Neutrophil (primary cell): ENCODE results near the gene UFSP2.

Source experiments
- H3K27ac ChIP-seq: fragments of 200-600 bp; sonication (generic); 2 replicates; pipeline ENCODE4 v1.5.1; 2016; ENCODE audit warnings: mild to moderate bottlenecking, moderate library complexity
- H3K27me3 ChIP-seq: fragments of 200-600 bp; sonication (generic); 2 replicates; pipeline ENCODE4 v1.6.0; 2016; ENCODE audit warnings: mild to moderate bottlenecking
- H3K36me3 ChIP-seq: fragments of 200-600 bp; sonication (generic); 2 replicates; pipeline ENCODE4 v1.5.1; 2017
- H3K4me1 ChIP-seq, 2 experiments: fragments of 200-600 bp in 1 of 2; sonication (generic) in 1 of 2; 1 replicate in 1 of 2; 2 replicates in 1 of 2; pipeline versions ENCODE4 v1.5.1 to v1.6.1; 2013 to 2016; ENCODE audit warnings: low read depth in 1 of 2, low read length in 1 of 2, mild to moderate bottlenecking in 1 of 2, moderate library complexity in 1 of 2; ENCODE audit not compliant: control insufficient read depth in 1 of 2, insufficient read depth in 1 of 2
- H3K4me3 ChIP-seq, 2 experiments: fragments of 200-600 bp in 1 of 2; sonication (generic) in 1 of 2; 1 replicate in 1 of 2; 2 replicates in 1 of 2; pipeline ENCODE4 v1.5.1; 2013 to 2016; ENCODE audit warnings: low read depth in 1 of 2, low read length in 1 of 2, mild to moderate bottlenecking in 1 of 2, moderate library complexity in 1 of 2
- H3K9me3 ChIP-seq: fragments of 200-600 bp; sonication (generic); 2 replicates; pipeline ENCODE4 v1.5.1; 2016
- TF ChIP-seq, protein P1 (sequence below): fragments of 200-600 bp; sonication (generic); IDR thresholded peaks from 2 replicates; pipeline ENCODE4 v1.5.1; 2016; ENCODE audit warnings: antibody characterized with exemption

Gene UFSP2

GRCh38 chr4:185398618-185399017 is 27.1 kb downstream of the UFSP2 start:
- Histone ChIP-seq H3K4me3 (no peak overlapping the region), H3K27ac (no peak overlapping the region), H3K27me3 (peaks cover 24% of the 10 kb centered on the region), H3K36me3 (peaks cover 44% of the 10 kb centered on the region), H3K9me3 (no peaks in the 10 kb centered on the region), H3K4me1 (peaks cover 17 to 19% of the 10 kb centered on the region in 2 experiments)
- TF ChIP-seq, protein P1, sequence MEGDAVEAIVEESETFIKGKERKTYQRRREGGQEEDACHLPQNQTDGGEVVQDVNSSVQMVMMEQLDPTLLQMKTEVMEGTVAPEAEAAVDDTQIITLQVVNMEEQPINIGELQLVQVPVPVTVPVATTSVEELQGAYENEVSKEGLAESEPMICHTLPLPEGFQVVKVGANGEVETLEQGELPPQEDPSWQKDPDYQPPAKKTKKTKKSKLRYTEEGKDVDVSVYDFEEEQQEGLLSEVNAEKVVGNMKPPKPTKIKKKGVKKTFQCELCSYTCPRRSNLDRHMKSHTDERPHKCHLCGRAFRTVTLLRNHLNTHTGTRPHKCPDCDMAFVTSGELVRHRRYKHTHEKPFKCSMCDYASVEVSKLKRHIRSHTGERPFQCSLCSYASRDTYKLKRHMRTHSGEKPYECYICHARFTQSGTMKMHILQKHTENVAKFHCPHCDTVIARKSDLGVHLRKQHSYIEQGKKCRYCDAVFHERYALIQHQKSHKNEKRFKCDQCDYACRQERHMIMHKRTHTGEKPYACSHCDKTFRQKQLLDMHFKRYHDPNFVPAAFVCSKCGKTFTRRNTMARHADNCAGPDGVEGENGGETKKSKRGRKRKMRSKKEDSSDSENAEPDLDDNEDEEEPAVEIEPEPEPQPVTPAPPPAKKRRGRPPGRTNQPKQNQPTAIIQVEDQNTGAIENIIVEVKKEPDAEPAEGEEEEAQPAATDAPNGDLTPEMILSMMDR, result no peak

GRCh38 chr4:185396724-185397385 is 28.9 kb downstream of the UFSP2 start, which contains the start of gene ANKRD37:
ANKRD37 (plus strand) TSS chr4:185396841; CDS start chr4:185396924, 83 bp downstream.
- Histone ChIP-seq H3K27me3 (peaks cover 40% of the 10 kb centered on the region), H3K4me3 (peak within 1 kb of the TSS; percentile 96 to 99), H3K9me3 (no peaks in the 10 kb centered on the region), H3K36me3 (peaks cover 29% of the 10 kb centered on the region), H3K4me1 (peaks cover 17 to 19% of the 10 kb centered on the region in 2 experiments), H3K27ac (peak within 1 kb of the TSS; percentile 94)
- TF ChIP-seq, protein P1, result no peak

GRCh38 chr4:185395956-185396723 is 29.6 kb downstream of the UFSP2 start:
- TF ChIP-seq, protein P1, result no peak
- Histone ChIP-seq H3K4me1 (peaks cover 17 to 19% of the 10 kb centered on the region in 2 experiments), H3K27ac (peak overlapping the region; percentile 94), H3K27me3 (peaks cover 47% of the 10 kb centered on the region), H3K36me3 (peaks cover 23% of the 10 kb centered on the region), H3K4me3 (peak overlapping the region; percentile 96 to 99), H3K9me3 (no peaks in the 10 kb centered on the region)

DNA sequence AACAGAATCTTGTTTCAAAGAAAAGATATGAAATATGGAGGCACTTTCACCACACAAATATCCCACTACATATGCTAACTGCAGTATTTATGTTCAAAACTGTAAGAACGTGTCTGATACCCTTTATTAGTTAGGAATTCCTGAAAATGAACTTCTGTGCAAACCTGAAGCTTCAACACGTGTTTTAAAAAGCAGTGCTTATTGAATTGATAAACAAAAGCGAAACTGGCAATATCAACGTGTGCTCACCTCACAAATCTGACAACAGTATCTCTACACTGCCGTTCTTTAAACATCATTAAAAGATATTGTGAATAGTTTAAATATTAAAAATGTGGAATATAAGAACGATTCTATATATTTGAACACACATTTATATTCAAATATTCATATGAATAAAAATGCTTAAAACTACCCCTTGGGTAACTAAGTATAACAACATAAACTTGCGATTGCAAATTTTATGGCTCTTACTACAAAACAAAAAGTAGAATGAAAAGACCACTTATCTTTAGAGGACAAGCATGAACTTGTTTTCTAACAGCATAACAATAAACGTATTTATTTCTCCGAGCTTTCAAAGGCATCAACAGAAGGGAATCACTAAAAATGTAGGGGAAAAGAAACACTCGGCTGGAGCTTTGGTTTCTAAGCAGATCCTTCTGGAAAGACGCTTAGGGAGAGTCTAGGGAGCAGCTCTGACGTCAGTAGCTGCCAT is 30.4 kb downstream of the UFSP2 start, which contains the start of gene LRP2BP:
Gene LRP2BP, minus strand, starts transcription at position 687 of the 718 bp plus-strand sequence. CDS start 17,738 bp downstream, outside the sequence.
- peak within 1 kb of the TSS; percentile 96 to 99 for H3K4me3 ChIP-seq
- H3K27me3 ChIP-seq, result peaks cover 53% of the 10 kb centered on the region
- H3K36me3 ChIP-seq, result peaks cover 16% of the 10 kb centered on the region
- peaks cover 17 to 19% of the 10 kb centered on the region in 2 experiments for H3K4me1 ChIP-seq
- no peaks in the 10 kb centered on the region for H3K9me3 ChIP-seq
- TF ChIP-seq, protein P1, result no peak
- peak within 1 kb of the TSS; percentile 94 for H3K27ac ChIP-seq

DNA sequence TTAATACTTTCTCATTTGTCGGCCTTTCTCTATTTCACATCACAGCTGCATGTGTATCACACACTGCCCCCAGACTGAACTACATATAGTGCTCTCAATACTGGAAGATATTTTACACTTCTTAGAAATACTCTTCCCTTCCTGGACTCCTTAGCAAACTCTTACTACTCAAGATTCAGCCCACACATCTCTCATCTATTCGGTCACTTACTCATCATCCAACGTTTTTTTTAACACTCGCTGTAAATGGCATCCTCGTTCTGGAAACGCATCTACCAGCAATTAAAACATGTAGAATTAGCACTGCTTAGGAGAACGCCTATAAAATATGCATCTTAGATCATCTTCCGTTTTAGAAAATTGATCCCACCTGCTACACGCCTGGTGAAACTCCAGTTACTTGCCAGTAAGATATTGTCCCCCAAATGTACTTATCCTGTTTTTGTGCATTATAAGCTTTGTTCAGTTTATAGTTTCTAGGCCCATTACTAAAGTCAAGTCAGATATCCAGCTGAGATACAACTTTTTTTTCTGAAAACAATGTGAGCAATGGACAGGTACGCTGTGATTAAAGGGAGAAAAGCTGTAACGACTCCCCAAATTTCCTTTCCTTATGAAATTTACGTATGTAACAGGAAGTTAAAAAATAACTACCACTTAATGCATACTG is 31.1 kb downstream of the UFSP2 start:
- Histone ChIP-seq H3K4me1 (peaks cover 17 to 19% of the 10 kb centered on the region in 2 experiments), H3K36me3 (peaks cover 11% of the 10 kb centered on the region), H3K9me3 (no peaks in the 10 kb centered on the region), H3K27ac (peak overlapping the region; percentile 94), H3K4me3 (peak overlapping the region; percentile 96 to 99), H3K27me3 (peaks cover 55% of the 10 kb centered on the region)
- TF ChIP-seq, protein P1, result no peak
